HCT116 (cell line): ENCODE results near the gene ATP8A2.

Experiments
- CBX3 ChIP-seq: IDR thresholded peaks from 2 replicates; pipeline ENCODE4 v1.6.1; 2012; ENCODE audit warnings: low read depth
- CEBPB ChIP-seq: IDR thresholded peaks from 2 replicates; pipeline ENCODE4 v1.6.1; 2012; ENCODE audit warnings: low read depth
- JUND ChIP-seq: IDR thresholded peaks from 2 replicates; pipeline ENCODE4 v1.6.1; 2012
- POLR2AphosphoS5 ChIP-seq: IDR thresholded peaks from 2 replicates; pipeline ENCODE4 v1.6.1; 2011; ENCODE audit warnings: mild to moderate bottlenecking, low read depth, low read length, moderate library complexity
- RAD21 ChIP-seq: IDR thresholded peaks from 2 replicates; pipeline ENCODE4 v1.6.1; 2012; ENCODE audit warnings: low read depth, mild to moderate bottlenecking
- TF ChIP-seq, protein P1 (sequence below), 3 experiments: fragments of 200-600 bp in 1 of 3; sonication (generic) in 1 of 3; IDR thresholded peaks in 2 of 3; conservative IDR thresholded peaks in 1 of 3; 2 replicates each; pipeline ENCODE4 v1.5.1; 2012 to 2017; ENCODE audit warnings: low read depth in 2 of 3, low read length in 2 of 3, antibody characterized with exemption in 1 of 3, borderline replicate concordance in 1 of 3, control low read depth in 1 of 3, mild to moderate bottlenecking in 1 of 3, mixed read lengths in 1 of 3, mixed run types in 1 of 3, moderate library complexity in 1 of 3; ENCODE audit not compliant: insufficient read depth in 1 of 3

GRCh38 chr13:25691654-25692053 is 319.9 kb downstream of the ATP8A2 start:
- TF ChIP-seq JUND: no peak
- no peak for TF ChIP-seq CBX3
- TF ChIP-seq, protein P1, sequence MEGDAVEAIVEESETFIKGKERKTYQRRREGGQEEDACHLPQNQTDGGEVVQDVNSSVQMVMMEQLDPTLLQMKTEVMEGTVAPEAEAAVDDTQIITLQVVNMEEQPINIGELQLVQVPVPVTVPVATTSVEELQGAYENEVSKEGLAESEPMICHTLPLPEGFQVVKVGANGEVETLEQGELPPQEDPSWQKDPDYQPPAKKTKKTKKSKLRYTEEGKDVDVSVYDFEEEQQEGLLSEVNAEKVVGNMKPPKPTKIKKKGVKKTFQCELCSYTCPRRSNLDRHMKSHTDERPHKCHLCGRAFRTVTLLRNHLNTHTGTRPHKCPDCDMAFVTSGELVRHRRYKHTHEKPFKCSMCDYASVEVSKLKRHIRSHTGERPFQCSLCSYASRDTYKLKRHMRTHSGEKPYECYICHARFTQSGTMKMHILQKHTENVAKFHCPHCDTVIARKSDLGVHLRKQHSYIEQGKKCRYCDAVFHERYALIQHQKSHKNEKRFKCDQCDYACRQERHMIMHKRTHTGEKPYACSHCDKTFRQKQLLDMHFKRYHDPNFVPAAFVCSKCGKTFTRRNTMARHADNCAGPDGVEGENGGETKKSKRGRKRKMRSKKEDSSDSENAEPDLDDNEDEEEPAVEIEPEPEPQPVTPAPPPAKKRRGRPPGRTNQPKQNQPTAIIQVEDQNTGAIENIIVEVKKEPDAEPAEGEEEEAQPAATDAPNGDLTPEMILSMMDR (IDR thresholded peaks at IDR 0.05 in 2 of 3, conservative IDR thresholded peaks at IDR 0.05 in 1 of 3; ENCODE audit: borderline replicate concordance in 1 of 3, insufficient read depth in 1 of 3, low read depth in 2 of 3, low read length in 2 of 3): no peak
- TF ChIP-seq CEBPB: no peak
- TF ChIP-seq POLR2AphosphoS5: no peak
- no peak for TF ChIP-seq RAD21
